Measurements from ENCODE around the gene NELFCD. TPM values are rescaled to one million over a fixed set of nuclear protein-coding genes. Genes with fewer than 3 reads are reported as not detected.

NELFCD gene
- polyA plus RNA-seq, 3 donors = 49.0 to 74.8 (median 50.1) TPM

GRCh38 chr20:58989196-58989595 lies 8.1 kb downstream of the NELFCD start:
- H4K20me1 ChIP-seq (ENCODE audit: insufficient read depth, low read length) = peaks cover 98% of the 10 kb centered on the region
- H3K27ac Mint-ChIP-seq = peak overlapping the region in 3 of 7 donors; percentile 33 to 61 (median 42)
- H3K9me3 ChIP-seq (replicated peaks in 1 of 2; ENCODE audit: control insufficient read depth in 1 of 2, insufficient read depth in 1 of 2, low read length in 2 of 2) = no peaks in the 10 kb centered on the region
- H3K36me3 ChIP-seq (replicated peaks in 1 of 2; ENCODE audit: control insufficient read depth in 1 of 2, insufficient read depth in 2 of 2, low read length in 2 of 2) = peaks cover 70 to 87% of the 10 kb centered on the region in 2 donors
- H2AFZ ChIP-seq (ENCODE audit: insufficient read depth, low read depth, low read length, poor library complexity, severe bottlenecking) = no peak overlapping the region
- whole genome bisulfite sequencing (ENCODE audit: insufficient coverage) = 100% methylated on average over 2 of the region's 10 CpGs
- H3K36me3 Mint-ChIP-seq = peaks cover 73 to 77% of the 10 kb centered on the region in 2 donors
- H3K79me2 ChIP-seq (ENCODE audit: insufficient read depth, low read length) = peaks cover 27% of the 10 kb centered on the region
- H3K4me3 ChIP-seq (replicated peaks in 1 of 3; ENCODE audit: low read depth in 2 of 3, low read length in 3 of 3) = no peak overlapping the region
- H3K9me3 Mint-ChIP-seq = no peaks in the 10 kb centered on the region
- peaks cover 0 to under 1% of the 10 kb centered on the region in 2 donors for H3K4me1 ChIP-seq (ENCODE audit: control insufficient read depth in 1 of 2, insufficient read depth in 2 of 2, low read length in 2 of 2)
- H3K27ac ChIP-seq (ENCODE audit: low read depth in 1 of 2, low read length in 2 of 2) = no peak overlapping the region
- no peak overlapping the region for H3K9ac ChIP-seq (ENCODE audit: insufficient read depth, low read length, poor library complexity, severe bottlenecking)
- no peak for TF ChIP-seq CTCF (IDR thresholded peaks at IDR 0.05)
- H3K4me2 ChIP-seq (replicated peaks; ENCODE audit: extremely low read depth, low read length, poor library complexity, severe bottlenecking) = no peak overlapping the region
- H3K27me3 ChIP-seq (ENCODE audit: control insufficient read depth in 2 of 2, insufficient read depth in 2 of 2, low read length in 2 of 2) = no peaks in the 10 kb centered on the region
- peaks cover 0 to 4% (median 0%) of the 10 kb centered on the region in 3 donors for H3K27me3 Mint-ChIP-seq (ENCODE audit: low read depth in 3 of 3)
- no peak overlapping the region for H3K4me3 Mint-ChIP-seq
- DNase-seq = no peak
- intact Hi-C loops (cut with micrococcal nuclease) = loop anchor here in 1 of 2 donors (10.0 kb wide), 1 partner anchor 46 kb away; the partner anchor contains the start of gene ATP5F1E
- peaks cover 8% of the 10 kb centered on the region for H3K4me1 Mint-ChIP-seq

DNA sequence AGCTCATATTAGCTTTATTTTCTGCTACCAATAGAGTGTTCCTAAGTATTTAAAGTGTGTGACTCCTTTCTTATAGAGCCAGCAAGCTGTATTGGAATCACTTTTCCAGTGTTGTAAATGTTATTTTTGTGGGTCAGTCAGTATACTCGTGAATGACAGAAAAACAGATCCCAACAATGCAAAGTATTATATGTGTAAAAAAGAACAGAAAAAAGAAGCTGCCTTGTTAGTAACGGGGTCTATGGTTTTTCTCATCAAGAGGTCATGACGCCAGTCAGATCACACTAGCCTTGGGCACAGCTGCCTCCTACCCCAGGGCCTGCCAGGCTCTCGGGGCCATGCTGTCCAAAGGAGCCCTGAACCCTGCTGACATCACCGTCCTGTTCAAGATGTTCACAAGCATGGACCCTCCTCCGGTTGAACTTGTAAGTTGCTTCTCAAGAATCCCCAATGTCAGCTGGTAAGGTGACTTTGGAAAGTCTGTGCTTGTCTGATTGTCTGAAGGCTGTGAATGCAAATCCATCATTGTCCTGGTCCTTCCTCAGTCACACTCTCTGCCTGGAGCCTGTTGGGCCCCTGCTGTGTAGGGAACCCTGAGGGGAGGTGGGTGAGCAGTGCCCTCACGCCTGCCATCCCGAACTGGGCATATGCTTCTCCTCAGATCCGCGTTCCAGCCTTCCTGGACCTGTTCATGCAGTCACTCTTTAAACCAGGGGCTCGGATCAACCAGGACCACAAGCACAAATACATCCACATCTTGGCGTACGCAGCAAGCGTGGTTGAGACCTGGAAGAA lies 9.8 kb downstream of the NELFCD start:
- no peak for TF ChIP-seq CTCF (IDR thresholded peaks at IDR 0.05)
- Histone ChIP-seq H3K4me2 (replicated peaks; ENCODE audit: extremely low read depth, low read length, poor library complexity, severe bottlenecking) (no peak overlapping the region), H2AFZ (ENCODE audit: insufficient read depth, low read depth, low read length, poor library complexity, severe bottlenecking) (no peak overlapping the region), H3K27ac (ENCODE audit: low read depth in 1 of 2, low read length in 2 of 2) (peak overlapping the region in 1 of 2 donors; percentile 52), H4K20me1 (ENCODE audit: insufficient read depth, low read length) (peaks cover 98% of the 10 kb centered on the region), H3K27me3 (ENCODE audit: control insufficient read depth in 2 of 2, insufficient read depth in 2 of 2, low read length in 2 of 2) (no peaks in the 10 kb centered on the region), H3K79me2 (ENCODE audit: insufficient read depth, low read length) (peaks cover 16% of the 10 kb centered on the region), H3K4me3 (replicated peaks in 1 of 3; ENCODE audit: low read depth in 2 of 3, low read length in 3 of 3) (no peak overlapping the region), H3K9me3 (replicated peaks in 1 of 2; ENCODE audit: control insufficient read depth in 1 of 2, insufficient read depth in 1 of 2, low read length in 2 of 2) (no peaks in the 10 kb centered on the region), H3K36me3 (replicated peaks in 1 of 2; ENCODE audit: control insufficient read depth in 1 of 2, insufficient read depth in 2 of 2, low read length in 2 of 2) (peaks cover 85 to 100% of the 10 kb centered on the region in 2 donors), H3K9ac (ENCODE audit: insufficient read depth, low read length, poor library complexity, severe bottlenecking) (no peak overlapping the region), H3K4me1 (ENCODE audit: control insufficient read depth in 1 of 2, insufficient read depth in 2 of 2, low read length in 2 of 2) (peaks cover 0 to 3% of the 10 kb centered on the region in 2 donors)
- WGBS (ENCODE audit: insufficient coverage) = 97% methylated on average over 9 of the region's 14 CpGs
- Mint-ChIP-seq H3K9me3 (no peaks in the 10 kb centered on the region), H3K4me3 (no peak overlapping the region), H3K4me1 (peaks cover 6% of the 10 kb centered on the region), H3K27me3 (ENCODE audit: low read depth in 3 of 3) (peaks cover 0 to 4% (median 0%) of the 10 kb centered on the region in 3 donors), H3K36me3 (peaks cover 86 to 93% of the 10 kb centered on the region in 2 donors), H3K27ac (peak overlapping the region in 4 of 7 donors; percentile 6 to 75 (median 50))
- no peak for DNase-seq
- intact Hi-C loops (cut with micrococcal nuclease) = loop anchor here in 1 of 2 donors (5.0 kb wide), 1 partner anchor 36 kb away; no protein-coding TSS in a partner anchor
